KMS-11 (cell line): ENCODE results near the gene STAG2.

Experiments used
- H2AFZ ChIP-seq: fragments of 200-600 bp; sonication (generic); 2 replicates; pipeline ENCODE4 v1.6.1; 2016; ENCODE audit warnings: antibody characterized with exemption, mixed run types, low read depth
- H3K27ac ChIP-seq: fragments of 200-600 bp; sonication (generic); 2 replicates; pipeline ENCODE4 v1.6.1; 2016; ENCODE audit warnings: mild to moderate bottlenecking, mixed run types
- H3K27me3 ChIP-seq: fragments of 200-600 bp; sonication (generic); 2 replicates; pipeline ENCODE4 v1.6.1; 2017; ENCODE audit warnings: mild to moderate bottlenecking, low read depth, mixed run types, moderate library complexity; ENCODE audit not compliant: insufficient read depth
- H3K36me3 ChIP-seq: fragments of 200-600 bp; sonication (generic); 2 replicates; pipeline ENCODE4 v1.6.1; 2017; ENCODE audit warnings: mild to moderate bottlenecking, mixed run types; ENCODE audit not compliant: insufficient read depth
- H3K4me1 ChIP-seq: fragments of 200-600 bp; sonication (generic); 2 replicates; pipeline ENCODE4 v1.6.1; 2016; ENCODE audit warnings: mild to moderate bottlenecking, low read depth, mixed run types; ENCODE audit not compliant: poor library complexity, severe bottlenecking
- H3K4me2 ChIP-seq: fragments of 200-600 bp; sonication (generic); 2 replicates; pipeline ENCODE4 v1.7.0; 2016; ENCODE audit warnings: mild to moderate bottlenecking, mixed run types
- H3K4me3 ChIP-seq: fragments of 200-600 bp; sonication (generic); IDR thresholded peaks from 2 replicates; pipeline ENCODE4 v1.6.1; 2017; ENCODE audit warnings: low read depth, low read length, mixed read lengths; ENCODE audit not compliant: insufficient read depth
- H3K79me2 ChIP-seq: fragments of 200-600 bp; sonication (generic); 2 replicates; pipeline ENCODE4 v1.6.1; 2016; ENCODE audit warnings: low read depth, mixed run types; ENCODE audit not compliant: insufficient read depth
- H3K9ac ChIP-seq: fragments of 200-600 bp; sonication (generic); 2 replicates; pipeline ENCODE4 v1.6.1; 2016; ENCODE audit warnings: mild to moderate bottlenecking, mixed run types
- H4K20me1 ChIP-seq: fragments of 200-600 bp; sonication (generic); 2 replicates; pipeline ENCODE4 v1.6.1; 2016; ENCODE audit warnings: mild to moderate bottlenecking, mixed run types; ENCODE audit not compliant: insufficient read depth
- CTCF ChIP-seq: fragments of 200-600 bp; sonication (generic); conservative IDR thresholded peaks from 2 replicates; pipeline ENCODE4 v1.6.1; 2017; ENCODE audit warnings: low read depth, mild to moderate bottlenecking, antibody characterized with exemption, low read length, moderate library complexity, mixed read lengths

Gene STAG2

GRCh38 chrX:124005228-124005627 lies 43.7 kb downstream of the STAG2 start:
- Histone ChIP-seq H2AFZ (no peak overlapping the region), H3K4me1 (no peaks in the 10 kb centered on the region), H4K20me1 (peaks cover 22% of the 10 kb centered on the region), H3K4me2 (no peak overlapping the region), H3K27ac (no peak overlapping the region), H3K79me2 (peaks cover 91% of the 10 kb centered on the region), H3K9ac (no peak overlapping the region), H3K36me3 (no peaks in the 10 kb centered on the region), H3K4me3 (no peak overlapping the region), H3K27me3 (no peaks in the 10 kb centered on the region)
- no peak for TF ChIP-seq CTCF

- H3K79me2 ChIP-seq: peaks cover 94% of the 10 kb centered on the region
- peaks cover 20% of the 10 kb centered on the region; the same call in 1 of the 2 replicates for H4K20me1 ChIP-seq
- H2AFZ ChIP-seq: no peak overlapping the region
- peaks cover 5% of the 10 kb centered on the region for H3K4me1 ChIP-seq
- no peak overlapping the region for H3K9ac ChIP-seq
- TF ChIP-seq CTCF: no peak
- H3K27me3 ChIP-seq: no peaks in the 10 kb centered on the region
- H3K36me3 ChIP-seq: no peaks in the 10 kb centered on the region
- H3K4me3 ChIP-seq: no peak overlapping the region
- no peak overlapping the region for H3K27ac ChIP-seq
- no peak overlapping the region for H3K4me2 ChIP-seq
Measured at GRCh38 chrX:124010157-124010556, 48.7 kb downstream of the STAG2 start.

- Histone ChIP-seq H3K27me3 (no peaks in the 10 kb centered on the region), H4K20me1 (peaks cover 16% of the 10 kb centered on the region; the same call in 1 of the 2 replicates), H3K4me3 (no peak overlapping the region), H3K9ac (no peak overlapping the region), H3K4me1 (peaks cover 5% of the 10 kb centered on the region), H3K79me2 (peaks cover 94% of the 10 kb centered on the region), H3K4me2 (no peak overlapping the region), H2AFZ (no peak overlapping the region), H3K27ac (no peak overlapping the region), H3K36me3 (no peaks in the 10 kb centered on the region)
- TF ChIP-seq CTCF: no peak
Measured at GRCh38 chrX:124010566-124010965, 49.1 kb downstream of the STAG2 start.

- Histone ChIP-seq H4K20me1 (peaks cover 20% of the 10 kb centered on the region; the same call in 1 of the 2 replicates), H3K9ac (no peak overlapping the region), H3K36me3 (no peaks in the 10 kb centered on the region), H3K4me1 (peaks cover 12% of the 10 kb centered on the region), H2AFZ (no peak overlapping the region), H3K4me3 (no peak overlapping the region), H3K27ac (no peak overlapping the region), H3K27me3 (no peaks in the 10 kb centered on the region), H3K79me2 (peaks cover 98% of the 10 kb centered on the region), H3K4me2 (no peak overlapping the region)
- no peak for TF ChIP-seq CTCF
Measured at GRCh38 chrX:124015721-124016120, 54.2 kb downstream of the STAG2 start.
